NOMO-1 (cell line): ENCODE results near the gene GCNT1.
"Not testable (repeated sequence)": the region's sequence is repeated elsewhere in the genome, so short reads cannot be mapped to it uniquely, and the experiment has no call there.

ENCODE experiments used
- DNase-seq, 2 experiments: peaks; one replicate each; lab custom pipeline; 2025; ENCODE audit not compliant: unreplicated experiment in 2 of 2; lab: John Stamatoyannopoulos, UW

GCNT1 gene

DNA sequence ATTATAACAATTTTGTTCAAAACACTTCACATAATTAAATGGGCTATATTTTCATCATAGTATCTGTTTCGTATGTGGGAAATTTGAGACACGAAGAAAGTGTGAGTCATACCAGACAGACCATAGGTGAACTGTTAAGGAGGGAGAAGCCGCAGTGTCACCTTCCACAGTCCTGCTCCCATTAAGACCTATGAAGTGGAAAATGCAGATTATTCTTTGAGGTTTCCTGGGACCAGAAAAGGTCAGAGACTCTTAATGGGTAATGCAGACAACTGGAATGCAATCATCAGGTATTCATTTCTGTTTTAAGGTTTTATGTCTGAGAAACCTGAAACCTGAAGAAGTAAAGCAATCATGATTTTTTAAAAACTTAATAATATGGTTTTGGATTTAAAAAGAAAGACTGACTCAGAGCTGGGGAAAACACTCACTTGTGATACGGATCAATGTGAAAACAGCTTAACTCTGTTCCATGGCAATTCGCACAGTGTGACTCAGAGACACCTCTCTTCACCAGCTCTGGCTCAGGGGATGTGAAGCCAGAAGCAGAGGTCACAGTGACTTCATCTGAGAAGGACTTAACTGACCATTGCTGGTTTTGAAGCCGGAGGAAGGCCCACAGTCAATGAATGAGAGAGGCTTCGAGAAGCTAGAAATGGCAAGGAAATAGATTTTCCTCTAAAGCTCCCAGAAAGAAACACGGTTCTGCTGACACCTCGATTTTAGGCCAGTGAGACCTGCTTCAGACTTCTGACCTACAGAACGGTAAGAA, 17.2 kb upstream of the GCNT1 start:
- no peak for DNase-seq

DNA sequence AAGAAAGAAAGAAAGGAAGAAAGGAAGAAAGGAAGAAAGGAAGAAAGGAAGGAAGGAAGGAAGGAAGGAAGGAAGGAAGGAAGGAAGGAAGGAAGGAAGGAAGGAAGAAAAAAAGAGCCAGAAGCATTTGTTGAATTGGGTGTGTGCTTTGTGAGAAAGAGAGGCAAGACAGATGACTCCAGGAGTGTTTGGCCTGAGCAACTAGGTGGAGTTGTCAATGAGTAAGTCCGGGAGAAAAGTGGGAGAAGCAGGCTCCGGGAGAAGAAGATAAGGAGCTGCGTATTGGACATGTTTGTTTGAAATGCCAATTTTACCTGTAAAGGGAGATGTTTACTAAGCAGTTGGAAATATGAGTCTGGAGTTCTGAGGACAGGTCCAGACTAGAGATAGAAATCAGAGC, 15.1 kb upstream of the GCNT1 start:
- DNase-seq = no peak

DNA sequence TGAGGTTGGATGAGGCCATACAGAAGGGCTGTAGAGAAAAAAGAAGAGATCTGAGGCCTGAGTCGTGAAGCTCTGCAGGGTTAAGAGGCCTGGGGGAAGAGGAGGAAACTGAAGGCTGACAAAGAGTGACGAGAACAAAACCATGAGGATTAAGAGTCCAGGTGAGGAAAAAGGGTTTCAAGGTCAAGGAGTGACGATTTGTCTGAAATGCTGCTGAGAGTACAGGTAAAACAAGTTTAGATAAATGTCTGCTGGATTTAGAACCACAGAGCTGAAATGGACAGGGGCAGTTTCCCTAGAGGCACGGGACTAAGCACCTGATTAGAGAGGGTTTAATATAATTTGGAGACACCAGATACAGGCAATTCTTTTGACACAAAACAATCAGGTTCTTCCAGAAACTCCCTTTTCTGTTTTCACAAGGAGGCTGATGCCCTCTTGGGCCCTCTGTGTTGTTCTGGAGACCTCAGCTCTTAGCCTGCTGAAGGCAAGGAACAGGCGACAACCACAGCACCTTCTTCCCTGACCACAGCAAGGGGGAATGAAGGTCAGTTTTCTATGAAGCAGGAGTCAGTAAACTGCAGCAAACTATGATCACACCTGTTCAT, 14.6 kb upstream of the GCNT1 start:
- no peak for DNase-seq

DNA sequence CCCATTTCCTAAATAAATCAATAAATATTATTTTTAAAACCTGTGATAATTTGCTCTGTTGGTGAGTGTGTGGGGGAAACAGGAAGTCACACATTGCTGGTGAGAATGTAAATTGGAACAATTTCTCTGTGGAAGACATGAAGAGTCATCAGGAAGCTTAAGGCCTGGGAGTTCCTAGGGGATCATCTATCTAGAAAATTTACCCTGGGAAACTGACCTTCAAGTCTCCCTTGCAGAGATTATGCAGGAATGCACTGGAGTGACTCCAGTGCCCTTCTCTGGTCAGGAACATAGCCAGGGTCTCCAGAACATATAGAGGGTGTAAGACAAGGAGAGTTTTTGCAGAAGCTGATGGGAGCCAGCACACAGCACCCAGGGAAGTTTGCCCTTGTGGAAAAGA, 13.0 kb upstream of the GCNT1 start:
- DNase-seq = no peak

DNA sequence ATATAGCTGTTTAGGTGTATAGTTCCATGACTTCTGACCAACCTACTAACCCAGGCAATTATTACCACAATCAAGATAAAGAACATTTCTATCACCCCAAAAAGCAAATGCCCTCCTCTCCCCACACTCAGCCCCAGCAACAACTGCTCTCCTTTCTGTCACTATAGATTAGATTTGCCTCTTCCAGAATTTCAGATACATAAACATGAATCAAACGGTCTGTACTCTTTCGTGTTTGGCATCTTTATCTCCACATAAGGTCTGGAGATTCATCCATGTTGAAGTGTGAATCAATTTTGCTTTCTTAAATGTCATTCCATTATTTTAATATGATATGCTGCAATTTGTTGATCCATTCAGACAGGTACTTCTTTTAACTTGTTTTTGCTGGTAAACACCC, 10.5 kb upstream of the GCNT1 start:
- no peak for DNase-seq

DNA sequence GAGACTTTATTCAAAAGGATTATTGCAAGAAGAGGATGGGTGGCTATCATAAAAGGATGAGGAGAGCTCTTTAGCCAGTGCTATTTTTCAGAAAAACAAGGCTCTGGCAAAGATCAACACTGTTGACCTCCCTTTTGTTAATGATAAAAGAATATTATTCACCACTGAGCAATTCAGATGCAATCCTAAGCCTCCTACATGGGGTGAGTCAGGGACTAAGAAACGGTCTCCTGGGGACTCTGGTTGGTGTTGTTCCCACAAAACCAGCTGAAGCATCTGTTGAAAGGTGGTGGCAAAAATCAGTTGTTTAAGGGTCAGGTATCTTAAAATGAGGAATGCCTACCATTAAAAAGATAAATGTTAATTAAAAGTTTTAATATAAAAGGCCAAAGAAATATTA, 7.7 kb upstream of the GCNT1 start:
- DNase-seq = no peak

DNA sequence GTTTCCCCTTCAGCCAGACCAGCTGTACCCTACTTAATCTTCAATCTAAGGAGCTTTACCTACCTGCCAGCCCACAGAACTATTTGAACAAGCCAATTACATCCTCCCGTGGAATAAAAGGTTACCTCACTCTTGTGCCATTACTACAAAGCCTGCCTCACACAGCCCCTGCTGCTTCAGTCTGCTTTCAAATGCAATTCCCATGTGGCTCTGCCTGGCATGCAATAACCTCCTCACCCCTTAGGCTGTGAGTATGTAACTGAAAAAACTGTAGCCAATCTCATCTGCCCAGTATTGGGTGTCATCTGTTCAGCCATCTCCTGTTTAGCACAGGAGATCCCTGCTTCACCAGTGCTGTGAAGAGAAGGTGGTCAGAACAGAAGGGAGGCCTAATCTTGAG, 6.1 kb upstream of the GCNT1 start:
- no peak for DNase-seq

DNA sequence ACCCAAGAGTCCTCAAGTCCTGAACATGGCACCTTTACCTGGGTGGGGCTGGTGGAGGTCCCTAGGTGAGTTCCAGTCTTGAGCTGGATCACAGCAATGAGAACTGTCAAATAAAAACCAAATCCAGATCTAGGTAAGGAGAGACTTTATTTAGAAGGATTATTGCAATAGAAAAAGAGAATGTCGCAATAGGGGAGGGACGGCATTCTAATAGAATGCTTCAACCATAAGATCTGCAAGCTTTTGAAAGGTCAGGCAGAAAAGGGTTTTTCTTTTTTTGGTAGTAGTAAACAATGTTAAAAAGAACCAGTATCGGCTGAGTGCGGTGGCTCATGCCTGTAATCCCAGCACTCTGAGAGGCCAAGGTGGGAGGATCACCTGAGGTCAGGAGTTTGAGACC, 5.2 kb upstream of the GCNT1 start:
- DNase-seq = peak in 1 of 2 experiments; percentile 34

DNA sequence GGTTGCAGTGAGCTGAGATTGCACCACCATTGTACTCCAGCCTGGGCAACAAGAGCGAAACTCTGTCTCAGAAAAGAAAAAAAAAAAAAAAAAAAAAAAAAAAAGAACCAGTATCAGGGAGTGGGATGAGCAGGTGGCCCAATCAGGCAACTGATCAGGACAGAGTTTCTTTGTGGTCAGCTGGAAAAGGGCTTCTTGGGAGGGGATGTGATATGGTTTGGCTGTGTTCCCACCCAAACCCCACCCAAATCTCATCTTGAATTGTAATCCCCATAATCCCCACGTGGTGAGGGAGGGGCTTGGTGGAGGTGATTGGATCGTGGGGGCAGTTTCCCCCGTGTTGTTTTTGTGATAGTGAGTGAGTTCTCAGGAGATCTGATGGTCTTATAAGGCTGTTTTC, 4.7 kb upstream of the GCNT1 start:
- no peak for DNase-seq

DNA sequence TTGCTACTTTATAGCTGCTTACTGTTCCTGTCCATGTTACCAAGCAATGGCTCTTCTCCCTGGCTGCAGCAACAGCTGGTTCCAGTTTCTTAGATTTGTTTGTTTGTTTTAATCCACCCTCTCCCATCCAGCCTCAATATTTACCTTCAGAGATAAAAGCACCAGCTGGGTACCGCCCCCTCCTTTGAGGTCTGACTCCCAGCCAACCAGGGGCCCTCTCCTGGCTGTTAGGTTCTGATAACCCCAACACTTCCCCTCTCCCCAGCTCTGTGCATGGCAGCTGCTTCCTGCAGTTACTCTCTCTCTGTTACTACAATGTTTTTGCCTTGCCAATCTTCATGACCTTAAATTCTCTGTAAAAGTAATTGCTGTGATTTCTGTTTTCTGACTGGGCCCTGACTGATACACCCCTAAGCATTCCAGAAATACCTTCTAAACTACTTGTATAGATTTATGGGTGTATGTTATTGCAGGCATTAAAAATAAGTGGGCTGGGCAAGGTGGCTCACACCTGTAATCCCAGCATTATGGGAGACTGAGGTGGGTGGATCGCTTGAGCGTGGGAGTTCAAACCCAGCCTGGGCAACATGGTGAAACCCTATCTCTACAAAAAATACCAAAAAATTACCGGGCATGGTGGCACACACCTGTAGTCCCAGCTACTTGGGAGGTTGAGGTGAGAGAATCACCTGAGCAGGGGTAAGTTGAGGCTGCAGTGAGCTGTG, 2.6 kb upstream of the GCNT1 start:
- peak; percentile 57 to 74 for DNase-seq

DNA sequence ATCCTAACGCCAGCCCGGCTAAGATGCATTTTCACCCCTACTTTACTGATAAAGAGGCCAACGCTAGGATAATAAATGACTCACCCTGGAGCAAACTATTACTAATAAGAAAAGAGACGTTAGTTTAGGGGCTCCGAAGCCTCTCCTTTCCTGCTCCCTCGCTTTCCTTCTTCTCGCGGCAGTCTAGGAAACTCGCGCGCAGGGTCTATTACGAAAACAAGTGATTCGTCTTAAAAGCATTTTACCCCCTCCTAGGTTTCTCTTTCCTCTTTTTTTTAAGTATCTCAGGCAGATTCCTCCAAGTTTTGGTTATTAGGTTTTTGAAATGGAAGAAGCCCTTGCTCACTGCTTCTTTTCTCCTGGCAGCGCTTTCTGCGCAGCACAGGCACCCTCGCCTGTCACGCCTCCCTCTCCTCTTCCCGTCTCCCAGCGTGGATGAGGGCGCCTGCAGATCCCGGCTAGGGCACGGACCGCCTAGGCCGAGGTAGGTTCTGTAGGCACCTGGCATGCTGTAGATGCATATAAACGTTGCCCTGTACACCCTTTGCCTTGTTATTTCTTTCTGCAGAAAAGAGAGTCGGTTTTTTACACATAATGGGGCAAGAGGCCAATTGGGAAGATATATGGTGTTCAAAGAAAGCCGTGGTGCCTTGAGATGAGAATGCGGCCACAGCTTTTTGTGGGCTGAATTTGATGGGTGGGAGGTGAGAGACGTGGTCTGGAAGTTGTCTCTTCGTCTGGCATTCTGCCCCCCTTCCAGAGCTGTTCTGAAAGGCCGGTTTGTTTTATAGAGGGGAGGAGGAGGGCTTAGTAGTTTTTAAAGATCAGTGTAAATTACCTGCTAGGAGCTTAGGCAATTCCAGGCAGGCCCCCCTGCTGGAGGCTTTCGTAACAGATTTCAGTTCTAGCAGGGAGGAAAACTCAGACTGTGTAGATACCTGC, 983 bp downstream of the GCNT1 start:
- DNase-seq = peak in 1 of 2 experiments; percentile 35

DNA sequence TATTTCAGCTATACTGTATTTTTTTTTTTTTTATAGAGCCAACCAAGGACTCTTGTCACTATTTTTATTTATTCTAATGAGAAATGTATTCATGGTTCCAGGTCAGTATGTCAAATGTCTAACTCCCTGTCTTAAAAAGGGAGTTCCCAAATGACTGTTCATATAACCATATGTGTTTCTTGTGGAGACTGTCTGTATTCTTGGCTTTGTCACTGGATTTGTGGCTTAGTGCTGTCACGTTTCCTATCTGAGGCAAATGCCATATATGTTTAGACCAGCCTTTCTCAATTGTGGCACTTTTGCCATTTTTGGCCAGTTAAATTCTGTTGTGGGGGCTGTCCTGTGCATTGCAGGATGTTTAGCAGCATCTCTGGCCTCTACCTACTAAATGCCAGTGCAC, 3.1 kb downstream of the GCNT1 start:
- no peak for DNase-seq

DNA sequence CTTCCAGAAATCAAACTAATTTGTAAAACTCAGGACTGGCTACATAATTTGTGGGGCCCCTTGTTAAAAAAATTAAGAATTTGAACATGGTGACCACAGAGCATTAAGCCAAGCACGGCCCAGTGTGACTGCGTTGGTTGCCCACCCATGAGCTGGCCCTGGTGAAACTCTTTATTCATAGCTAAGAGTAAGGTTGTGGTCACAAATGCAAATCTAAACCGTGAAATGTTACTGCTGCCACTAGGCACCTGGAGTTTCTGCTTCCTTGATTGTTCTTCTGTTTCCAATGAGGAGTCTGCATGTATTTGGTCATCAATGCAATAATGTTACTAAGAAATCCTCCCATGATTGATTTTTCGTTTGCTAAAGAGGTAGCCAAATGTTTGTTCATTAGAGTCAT, 4.2 kb downstream of the GCNT1 start:
- DNase-seq = no peak

DNA sequence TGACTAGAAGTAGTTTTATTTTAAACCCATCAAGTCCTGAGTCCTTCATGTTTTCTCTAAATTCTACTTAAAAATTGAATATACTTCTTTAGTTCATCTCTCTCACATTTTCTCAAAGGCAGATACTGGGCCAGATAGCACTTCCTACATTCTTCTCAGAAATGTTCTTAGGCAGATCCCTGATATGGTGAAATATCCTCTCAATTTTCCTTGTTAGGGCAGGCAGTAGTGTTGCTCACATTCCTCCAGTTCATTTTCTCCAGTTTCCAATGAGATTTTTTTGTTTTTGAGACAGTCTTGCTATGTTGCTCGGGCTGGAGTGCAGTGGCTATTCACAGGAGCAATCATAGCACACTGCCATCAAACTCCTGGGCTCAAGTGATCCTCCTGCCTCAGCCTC, 5.7 kb downstream of the GCNT1 start:
- DNase-seq = no peak

DNA sequence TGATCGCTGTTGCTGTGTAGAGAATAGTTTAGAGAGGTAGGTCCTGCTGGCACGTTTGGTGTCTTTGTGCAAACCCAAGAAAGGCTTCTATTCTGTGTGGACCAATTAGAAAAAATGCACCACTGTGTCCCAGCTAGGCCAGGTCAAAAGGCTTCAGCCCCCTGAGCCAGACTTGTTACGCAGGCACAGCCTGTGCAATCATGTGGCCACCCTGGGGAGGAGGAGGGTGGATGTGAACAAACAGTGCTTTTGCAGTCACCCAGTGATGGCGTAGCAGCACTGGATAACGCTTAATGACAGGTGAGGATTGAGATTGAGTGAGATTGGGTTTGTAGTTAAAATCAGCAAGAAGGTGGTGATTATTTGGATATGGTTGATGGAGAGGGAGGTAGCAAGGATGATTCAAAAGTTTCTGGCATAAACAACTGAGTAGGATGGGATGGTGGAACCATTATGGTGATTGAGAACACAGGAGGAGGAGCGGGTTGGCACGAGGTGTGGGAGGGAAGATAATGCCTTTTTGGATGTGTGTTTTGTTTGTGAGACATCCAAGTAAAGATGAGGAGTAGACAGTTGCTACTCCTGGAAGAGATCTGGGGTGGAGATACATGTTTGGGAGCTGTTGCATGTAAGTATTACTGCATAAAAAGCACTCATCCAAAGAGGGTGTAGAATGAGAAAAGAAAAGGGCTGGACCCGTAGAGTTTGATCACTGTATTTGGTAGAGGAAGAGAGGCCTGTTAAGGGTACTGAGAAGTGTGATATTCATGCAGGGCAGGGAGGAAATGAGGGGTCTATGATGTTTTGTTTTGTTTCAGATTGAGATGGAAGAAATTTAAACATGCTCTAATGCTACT, 6.7 kb downstream of the GCNT1 start:
- no peak for DNase-seq

DNA sequence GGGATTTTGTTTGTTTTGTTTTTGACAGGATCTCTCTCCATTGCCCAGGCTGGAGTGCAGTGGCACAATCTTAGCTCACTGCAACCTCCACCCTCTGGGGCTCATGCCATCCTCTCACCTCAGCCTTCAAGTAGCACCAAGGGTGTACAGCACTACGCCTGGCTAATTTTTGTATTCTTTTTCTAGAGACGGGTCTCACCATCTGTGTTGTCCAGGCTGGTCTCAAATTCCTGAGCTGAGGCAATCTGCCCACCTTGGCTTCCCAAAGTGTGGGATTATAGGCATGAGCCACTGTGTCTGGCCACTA, 7.3 kb downstream of the GCNT1 start:
- DNase-seq = no peak

DNA sequence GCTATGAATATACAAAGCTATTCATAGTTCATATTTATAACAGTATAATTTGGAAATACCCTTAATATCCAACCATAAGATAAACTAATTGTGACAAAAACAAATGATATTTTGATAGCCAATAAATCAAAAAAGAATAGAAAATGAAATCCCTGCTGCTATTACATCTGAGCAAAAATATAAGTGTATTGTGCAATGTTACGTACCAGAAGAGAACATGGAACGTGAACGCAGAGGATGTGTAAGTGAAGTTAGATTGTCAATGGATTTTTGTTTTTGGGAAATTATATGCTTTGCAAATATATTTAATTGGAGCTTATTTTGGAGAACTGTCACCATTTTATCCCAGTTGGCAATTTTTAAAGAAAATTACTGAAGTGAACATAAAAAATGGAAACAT, 15.4 kb downstream of the GCNT1 start:
- no peak for DNase-seq

DNA sequence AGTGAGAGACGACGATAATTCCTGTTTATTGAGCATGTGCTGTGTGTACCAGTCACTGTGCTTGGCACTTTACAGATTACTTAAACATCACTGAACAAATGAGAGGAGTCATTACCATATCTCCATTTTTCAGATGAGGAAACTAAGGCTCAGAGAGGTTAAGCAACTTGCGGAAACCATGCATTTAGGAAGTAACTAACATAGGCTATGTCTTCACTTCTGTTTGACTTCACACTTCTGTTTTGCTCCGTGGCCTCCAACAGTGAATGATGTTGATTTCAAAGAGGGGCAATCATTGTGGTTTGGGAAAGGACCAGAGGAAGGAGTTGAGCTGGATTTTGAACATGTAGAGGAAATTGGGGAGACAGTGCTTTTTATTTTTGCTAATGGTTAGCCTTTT, 16.7 kb downstream of the GCNT1 start:
- peak in 1 of 2 experiments; percentile 2 for DNase-seq

DNA sequence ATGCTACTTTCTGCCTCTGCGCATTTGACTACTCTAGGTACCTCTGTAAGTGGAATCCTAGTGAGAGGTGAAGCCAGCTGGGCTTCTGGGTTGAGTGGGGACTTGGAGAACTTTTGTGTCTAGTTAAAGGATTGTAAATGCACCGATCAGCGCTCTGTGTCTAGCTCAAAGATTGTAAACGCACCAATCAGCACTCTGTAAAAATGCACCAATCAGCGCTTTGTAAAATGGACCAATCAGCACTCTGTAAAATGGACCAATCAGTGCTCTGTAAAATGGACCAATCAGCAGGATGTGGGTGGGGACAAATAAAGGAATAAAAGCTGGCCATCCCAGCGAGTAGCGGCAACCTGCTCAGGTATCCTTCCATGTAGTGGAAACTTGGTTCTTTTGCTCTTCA, 18.8 kb downstream of the GCNT1 start:
- DNase-seq = not testable (repeated sequence)

DNA sequence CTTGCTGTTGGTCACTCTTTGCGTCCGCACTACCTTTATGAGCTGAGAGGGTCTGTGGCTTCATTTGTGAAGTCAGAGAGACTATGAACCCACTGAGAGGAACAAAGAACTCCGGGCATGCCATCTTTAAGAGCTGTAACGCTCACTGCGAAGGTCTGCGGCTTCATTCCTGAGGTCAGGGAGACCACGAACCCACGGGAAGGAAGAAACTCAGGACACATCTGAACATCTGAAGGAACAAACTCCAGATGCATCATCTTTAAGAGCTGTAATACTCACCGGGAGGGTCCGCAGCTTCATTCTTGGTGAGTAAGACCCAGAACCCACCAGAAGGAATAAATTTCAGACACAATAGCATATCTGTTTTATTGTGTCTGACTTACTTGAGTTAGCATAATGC, 19.2 kb downstream of the GCNT1 start:
- no peak for DNase-seq
